GM19438 (cell line): ENCODE measurements around the gene TRMT5.
A peak's percentile ranks its signal among the peaks of the same experiment; 100 is the strongest.

Experiments
- ATAC-seq: cut with Tn5 transposase; IDR thresholded peaks from one replicate; pipeline ENCODE4 v1.9.1; 2021; ENCODE audit warnings: low read depth; ENCODE audit not compliant: unreplicated experiment

TRMT5 gene

GRCh38 chr14:60980811-60981632 lies at the start of gene TRMT5, which contains the start of gene SLC38A6:
TSS of gene TRMT5 (minus strand) at chr14:60981079. CDS start at chr14:60980973, 106 bp downstream.
TSS of gene SLC38A6 (plus strand) at chr14:60981245. CDS start at chr14:60981278, 33 bp downstream.
- ATAC-seq = peak; percentile 91

DNA sequence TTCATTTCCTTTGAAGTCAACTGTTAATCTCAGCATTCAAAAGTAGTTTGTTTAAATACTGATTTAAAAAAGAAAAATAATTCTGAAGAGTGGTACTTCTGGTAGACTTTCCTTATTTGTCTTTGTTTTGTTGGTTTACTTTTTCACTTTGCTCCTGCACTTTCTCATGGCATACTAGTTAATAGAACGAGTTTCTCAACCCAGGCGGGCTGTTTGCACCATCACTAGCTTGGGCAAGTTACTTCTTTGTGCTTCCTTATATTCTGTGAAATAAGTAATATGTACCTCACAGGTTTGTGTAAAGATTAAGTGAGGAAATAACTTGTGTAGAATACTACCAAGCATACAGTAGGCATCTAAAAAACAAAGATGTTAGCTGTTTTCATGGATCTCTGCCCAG lies 45.6 kb upstream of the TRMT5 start:
- no peak for ATAC-seq

GRCh38 chr14:61025251-61026223 lies 44.7 kb upstream of the TRMT5 start:
- ATAC-seq = peak; percentile 60

DNA sequence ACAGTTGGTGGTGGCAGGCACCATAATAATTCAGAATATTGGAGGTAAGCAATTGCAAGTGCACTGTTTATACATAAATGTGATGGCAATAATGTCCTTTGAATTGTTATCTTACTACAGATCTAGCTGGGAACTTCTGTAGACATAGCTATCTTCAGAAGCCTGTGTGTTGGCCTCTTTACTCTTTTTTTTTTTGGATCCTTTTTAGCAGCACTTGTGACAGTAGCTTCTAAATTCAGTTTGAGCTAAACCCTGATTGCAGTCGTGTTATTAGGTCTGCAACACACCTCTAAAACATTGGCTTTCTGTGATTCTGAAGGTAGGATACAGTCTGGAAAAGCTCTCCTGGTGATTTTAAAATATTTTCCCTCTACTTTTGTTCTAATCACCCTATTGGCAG lies 38.7 kb upstream of the TRMT5 start:
- ATAC-seq = no peak

DNA sequence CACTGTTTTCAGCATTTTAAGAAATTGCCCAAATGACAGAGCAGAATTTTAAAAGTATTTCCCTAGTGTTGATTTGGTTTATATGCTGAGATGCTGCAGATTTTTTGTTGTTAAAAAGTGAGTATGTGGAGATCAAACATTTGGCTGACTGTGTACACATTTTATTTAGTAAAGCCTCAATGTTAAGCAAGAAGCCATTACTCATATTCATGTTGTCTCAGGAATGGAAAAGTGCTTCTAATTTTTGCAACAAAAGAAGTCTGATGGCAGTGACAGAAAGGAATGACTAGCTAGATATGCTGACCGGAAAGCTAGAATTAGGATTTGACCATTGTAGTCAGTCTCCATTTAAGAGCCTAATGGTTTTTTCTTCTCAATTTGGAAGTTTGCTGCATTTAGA lies 22.7 kb upstream of the TRMT5 start:
- no peak for ATAC-seq

GRCh38 chr14:60999536-60999935 lies 18.7 kb upstream of the TRMT5 start:
- no peak for ATAC-seq

DNA sequence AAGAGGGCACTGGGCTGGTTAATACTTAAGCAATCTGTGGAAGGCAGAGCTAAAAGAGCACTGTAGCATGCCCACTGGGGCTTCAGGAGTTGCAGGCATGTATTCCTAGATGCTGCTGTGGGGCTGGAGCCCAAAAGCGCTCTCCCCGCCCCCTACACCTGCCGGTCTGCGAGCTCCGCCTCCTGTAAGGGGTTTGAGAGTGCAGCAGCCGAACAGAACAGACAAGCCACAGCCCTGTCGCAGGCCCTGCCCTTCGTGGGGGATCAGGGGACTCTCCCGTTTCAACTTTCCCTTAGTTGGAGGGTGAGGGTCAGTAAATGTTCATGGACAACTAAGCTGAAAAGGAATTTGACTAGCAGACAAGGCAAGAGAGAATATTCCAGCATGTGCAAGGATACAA lies 17.7 kb upstream of the TRMT5 start:
- no peak for ATAC-seq

DNA sequence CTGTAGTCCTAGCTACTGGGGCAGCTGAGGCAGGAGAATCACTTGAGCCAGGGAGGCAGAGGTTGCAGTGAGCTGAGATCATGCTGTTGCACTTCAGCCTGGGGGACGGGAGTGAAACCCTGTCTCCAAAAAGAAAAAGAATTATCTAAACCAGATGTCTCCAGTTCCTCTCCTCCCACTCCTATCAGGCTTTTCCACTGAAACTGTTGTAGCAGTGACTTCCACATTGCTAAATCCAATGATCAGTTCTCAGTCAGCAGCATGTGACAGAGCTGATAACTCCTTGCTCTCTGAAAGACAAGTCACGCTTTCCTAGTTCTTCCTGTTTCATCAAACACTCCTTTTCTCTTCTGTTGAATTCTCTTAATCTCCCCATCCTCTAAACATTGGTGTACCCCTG lies 8.7 kb upstream of the TRMT5 start:
- no peak for ATAC-seq

- no peak for ATAC-seq
Observed at GRCh38 chr14:60986500-60986899, 5.6 kb upstream of the TRMT5 start.

GRCh38 chr14:60984196-60984595 lies 3.3 kb upstream of the TRMT5 start:
- ATAC-seq = no peak

DNA sequence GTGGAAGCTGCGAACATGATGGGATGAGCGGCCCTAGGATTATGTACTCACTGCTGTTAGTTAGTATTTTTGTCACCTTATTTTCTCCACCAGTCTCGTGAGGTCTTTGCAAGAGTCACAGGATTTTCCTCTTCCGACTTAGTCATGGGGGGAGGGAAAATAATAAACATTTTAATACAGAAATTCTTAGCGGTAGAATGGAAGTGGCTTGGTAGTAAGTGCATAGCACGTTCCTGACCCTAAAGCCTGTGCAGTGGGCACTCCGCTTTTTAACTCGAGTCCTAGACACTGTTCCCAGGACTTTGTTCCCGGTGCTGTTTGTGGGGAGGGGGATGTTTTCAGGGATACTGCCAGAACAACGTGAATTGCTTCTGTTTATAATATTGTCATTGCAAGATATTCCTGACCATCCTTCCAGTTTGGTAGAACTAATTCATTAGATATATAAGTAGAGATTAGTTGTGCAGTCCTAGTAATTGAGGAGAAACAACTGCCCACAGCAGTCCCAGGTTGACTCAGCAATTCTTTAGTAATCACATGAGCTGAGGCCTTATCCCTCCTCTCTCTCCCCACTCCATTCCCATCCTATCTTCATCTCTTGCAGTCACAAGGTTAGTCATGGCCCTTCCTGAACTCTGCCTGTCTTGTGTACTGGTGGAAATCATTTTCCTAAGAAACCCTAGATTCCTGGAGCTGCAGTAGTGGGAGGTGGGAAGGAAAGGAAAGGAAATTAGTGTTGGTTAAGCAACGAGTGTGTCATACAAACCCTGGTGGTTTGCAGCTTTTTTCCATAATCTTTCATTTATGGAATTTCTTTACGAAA lies 965 bp upstream of the TRMT5 start:
- no peak for ATAC-seq

DNA sequence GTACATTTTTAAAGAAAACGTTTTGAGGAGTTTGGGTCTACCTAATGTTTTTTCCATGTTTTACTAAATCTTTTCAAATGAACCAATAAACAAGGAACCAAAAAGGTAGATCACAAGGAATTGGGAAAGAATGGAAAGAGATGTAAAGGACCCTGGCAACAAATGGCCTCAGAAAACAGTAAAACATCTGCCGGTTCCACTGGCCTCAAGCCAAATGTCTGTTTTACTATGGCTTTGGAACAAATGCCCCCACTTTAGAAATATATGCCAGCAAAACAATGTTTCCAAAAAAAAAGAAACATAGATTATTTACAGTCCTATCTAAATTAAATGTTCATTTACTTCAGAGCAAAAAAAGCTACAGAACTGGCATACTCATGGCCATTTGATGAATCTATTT lies 3.0 kb downstream of the TRMT5 start:
- ATAC-seq = no peak

- no peak for ATAC-seq
Observed at GRCh38 chr14:60975551-60975950, 5.3 kb downstream of the TRMT5 start.

DNA sequence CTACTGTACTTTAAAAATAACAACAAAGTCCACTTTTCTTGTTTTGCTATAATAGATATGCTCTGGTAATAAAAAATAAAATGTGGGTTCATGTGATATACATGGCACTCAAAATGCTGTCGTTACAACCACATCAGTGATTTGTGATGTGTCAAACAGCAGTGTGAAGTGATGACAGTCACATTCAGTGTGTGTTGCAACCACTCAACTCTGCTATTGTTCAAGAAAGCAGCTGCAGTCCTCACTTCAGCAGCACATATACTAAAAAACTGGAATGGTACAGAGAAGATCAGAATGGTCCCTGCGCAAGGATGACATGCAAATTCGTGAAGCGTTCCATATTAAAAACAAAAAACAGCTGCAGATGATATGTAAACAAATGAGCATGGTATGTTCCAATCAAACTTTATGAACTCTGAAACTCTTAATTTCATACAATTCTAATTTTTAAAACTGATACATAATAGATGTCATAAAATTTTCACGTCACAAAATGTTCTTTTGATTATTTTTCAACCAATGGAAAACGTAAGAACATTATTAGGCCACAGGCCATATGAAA lies 6.7 kb downstream of the TRMT5 start:
- no peak for ATAC-seq

DNA sequence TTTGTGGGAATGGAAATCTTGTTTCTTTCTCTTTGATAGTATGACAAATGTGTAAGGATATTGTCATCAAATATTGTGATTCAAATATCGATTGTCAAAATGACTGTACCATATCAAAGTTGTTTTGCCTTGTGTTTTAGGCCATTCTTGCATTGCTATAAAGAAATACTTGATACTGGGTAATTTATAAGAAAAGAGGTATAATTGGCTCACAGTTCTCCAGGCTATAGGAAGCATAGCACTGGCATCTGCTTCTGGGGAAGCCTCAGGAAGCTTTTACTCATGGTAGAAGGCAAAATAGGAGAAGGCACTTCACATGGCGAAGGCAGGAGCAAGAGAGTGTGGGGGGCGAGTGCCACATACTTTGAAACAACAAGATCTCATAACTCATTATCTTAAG lies 7.8 kb downstream of the TRMT5 start:
- ATAC-seq = no peak

DNA sequence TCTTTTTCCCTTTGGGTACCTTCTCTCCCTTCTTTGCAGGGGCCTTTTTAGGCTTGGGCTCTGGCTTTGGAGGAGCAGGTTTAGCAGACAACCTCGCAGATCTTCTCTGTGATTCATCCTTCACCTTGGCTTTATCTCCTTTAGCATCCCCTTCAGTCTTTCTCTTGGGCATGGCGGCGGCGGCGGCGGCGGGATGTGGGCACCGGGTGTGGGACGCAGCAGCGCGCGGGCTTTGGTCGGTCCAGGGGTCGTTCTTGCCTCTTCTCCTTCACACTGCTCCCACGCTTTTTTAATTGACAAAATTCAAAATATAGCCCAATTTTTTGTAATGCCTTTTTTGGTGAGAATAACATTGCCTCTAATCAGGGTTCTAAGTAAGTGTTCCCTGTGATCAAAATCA lies 8.6 kb downstream of the TRMT5 start:
- ATAC-seq = no peak

GRCh38 chr14:60971271-60971670 lies 9.6 kb downstream of the TRMT5 start:
- ATAC-seq = no peak

DNA sequence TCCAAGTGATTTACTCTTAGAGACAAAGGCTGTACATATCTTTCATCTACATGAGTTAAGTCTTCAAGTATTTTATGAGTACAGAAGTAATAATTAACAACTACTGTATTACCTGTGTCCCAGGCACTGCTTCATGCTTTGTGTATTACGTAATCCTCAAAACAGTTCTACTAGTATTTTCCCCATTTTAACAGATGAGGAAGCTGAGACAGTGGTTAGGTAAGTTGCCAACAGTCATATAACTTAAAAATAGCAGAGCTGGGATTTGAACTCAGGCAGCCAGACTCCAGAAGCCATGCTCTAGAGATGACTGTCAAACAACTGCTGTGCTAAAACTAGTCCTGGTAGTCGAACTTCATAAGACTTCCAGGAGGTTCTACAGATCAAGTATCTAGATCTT lies 10.7 kb downstream of the TRMT5 start:
- ATAC-seq = no peak

GRCh38 chr14:60968671-60969070 lies 12.2 kb downstream of the TRMT5 start:
- no peak for ATAC-seq

DNA sequence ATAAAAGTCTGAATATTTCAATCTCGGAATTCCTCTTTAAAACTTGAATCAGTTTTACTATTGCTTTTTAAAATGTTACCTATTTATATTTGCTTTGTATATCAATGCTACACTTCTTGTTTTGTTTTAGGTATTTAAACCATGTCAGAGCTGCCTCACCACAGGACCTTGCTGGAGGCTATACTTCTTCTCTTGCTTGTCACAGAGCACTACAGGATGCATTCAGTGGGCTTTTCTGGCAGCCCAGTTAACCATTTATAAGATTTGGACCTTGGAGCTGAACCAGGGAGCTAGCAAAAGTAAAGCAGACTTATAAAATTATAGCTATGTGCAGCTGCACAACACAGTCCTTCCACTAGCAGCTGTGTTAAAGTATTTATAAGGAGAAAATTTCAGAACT lies 12.8 kb downstream of the TRMT5 start:
- ATAC-seq = no peak
